ENCODE results near the gene HAUS1. TPM values are rescaled to one million over a fixed set of nuclear protein-coding genes. Genes with fewer than 3 reads are reported as not detected.

The HAUS1 gene, protein sequence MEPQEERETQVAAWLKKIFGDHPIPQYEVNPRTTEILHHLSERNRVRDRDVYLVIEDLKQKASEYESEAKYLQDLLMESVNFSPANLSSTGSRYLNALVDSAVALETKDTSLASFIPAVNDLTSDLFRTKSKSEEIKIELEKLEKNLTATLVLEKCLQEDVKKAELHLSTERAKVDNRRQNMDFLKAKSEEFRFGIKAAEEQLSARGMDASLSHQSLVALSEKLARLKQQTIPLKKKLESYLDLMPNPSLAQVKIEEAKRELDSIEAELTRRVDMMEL
- total RNA-seq, result 59.2 and 110 TPM in 2 replicates

DNA sequence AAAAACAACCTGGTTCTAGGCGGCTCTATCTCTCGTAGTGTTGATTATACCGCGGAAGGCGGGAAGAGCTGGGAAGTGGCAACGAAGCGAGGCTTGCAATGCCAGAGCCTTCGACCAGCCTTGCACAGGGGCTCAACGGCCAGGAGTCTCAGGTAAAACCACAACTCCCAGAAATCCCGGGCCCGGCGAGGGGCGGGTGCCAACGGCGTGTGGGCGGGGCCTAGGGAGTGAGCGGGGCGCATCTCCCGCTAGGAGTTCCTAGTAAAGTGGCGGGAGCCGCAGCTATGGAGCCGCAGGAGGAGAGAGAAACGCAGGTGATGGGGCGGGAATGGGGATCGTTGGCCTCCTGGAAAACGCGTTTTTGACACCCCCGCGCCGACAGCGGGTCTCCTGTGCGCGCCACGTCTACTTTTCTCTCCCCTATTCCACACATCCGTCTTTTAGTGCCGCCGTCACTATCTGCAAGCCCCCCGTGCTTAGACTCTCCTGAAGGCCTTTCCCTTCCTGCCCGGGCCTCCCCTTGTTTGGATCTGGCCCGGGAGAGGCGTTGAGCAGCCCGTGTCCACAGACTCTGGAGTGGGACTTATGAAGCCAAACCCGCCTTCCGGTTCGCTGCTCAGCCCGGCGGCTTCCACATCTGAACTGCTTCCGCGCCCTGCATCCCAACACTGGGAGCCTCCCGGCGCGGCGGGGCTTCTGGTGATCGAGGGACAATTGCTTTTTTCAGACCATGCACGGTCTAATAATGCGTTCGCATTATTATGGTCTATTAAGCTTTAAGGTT, at the start of gene HAUS1:
HAUS1 (plus strand) TSS at position 258 of the 784 bp plus-strand sequence; CDS start at position 285, 27 bp downstream.

DNA sequence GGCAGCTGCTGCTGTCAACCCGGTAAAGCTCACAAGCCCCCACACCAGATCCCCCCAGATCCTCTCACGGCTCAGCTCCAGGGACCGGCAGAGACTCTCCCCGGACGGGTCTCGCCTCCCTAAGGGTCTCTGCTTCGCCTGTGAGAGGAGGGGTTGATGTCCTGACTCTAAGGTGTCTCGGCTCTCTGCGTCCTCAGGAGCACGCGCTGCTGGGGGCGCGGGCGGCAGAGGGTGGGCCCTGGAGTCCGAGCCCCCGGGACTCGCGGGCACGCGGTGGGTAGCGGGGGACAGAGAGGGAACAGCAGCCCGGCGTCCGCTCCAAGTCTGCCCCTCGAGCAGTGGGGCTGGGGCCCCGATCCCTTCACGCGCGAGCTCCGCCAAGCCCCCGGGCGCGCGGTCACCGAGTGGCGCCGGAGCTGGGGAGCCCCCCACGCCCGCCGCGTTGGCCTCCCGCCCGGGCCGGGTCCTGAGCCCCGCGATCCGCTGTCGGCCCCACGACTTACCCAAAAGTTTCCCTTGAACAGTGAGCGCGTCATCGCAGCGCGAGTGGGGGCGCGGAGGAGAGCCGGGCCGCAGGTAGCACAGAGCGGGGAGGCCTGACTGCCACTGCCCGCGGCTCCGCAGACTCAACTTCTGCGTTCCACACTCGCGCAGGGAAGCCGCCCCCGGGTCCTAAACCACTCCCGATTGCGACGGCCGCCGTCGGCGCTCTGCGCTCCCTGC, 32.4 kb upstream of the HAUS1 start, which contains the start of gene PSTPIP2:
PSTPIP2 (minus strand) TSS at position 608 of the 723 bp plus-strand sequence; CDS start at position 536, 72 bp downstream.

DNA sequence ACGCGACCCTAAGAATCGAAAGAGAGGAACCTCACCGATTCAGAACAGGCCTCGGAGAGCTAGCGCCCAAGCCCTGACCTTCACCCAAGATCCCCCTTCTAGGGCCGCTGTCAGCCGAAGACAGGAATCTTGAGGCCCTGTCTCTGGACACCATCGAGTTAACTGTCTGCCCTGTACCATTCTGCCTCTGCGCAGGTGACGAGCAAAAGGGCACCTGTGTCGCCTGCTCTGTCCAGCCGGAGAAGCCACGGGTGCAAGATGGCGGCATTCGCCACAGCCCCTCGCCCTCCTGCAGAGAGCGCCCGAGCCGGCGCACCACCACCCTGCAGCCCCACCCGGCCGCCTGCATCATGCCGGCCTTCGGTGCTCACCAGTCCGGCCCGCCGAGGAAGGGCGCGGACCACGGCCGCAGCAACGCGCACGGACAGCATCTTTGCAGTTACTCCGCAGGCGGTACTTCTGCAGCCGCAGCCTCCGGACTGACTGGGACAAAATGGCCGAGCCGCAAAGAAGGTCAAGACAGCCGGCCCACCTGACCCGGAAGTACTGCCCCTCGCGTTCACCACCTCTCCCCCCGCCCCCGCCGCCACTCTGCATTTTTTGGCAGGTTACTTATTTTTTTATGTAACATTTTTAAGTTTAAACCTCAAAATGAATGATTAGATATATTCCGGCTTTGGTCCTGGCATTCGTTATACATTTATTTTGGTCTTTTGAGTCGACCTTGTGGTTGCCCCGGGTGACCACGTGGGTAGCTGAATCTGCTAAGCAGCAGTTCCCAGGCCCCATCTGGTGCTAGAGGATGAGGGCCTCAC, 6.2 kb upstream of the HAUS1 start, which contains the start of gene ATP5F1A:
ATP5F1A (minus strand) TSS at position 496 of the 815 bp plus-strand sequence; CDS start at position 431, 65 bp downstream.

Other genes starting within 250 kb of the HAUS1 start
- 79.1 and 88.3 TPM in 2 replicates for gene EPG5, start 137.1 kb upstream of the HAUS1 start, total RNA-seq
- gene PSTPIP2, start 32.1 kb upstream of the HAUS1 start, total RNA-seq, result 7.3 and 11.5 TPM in 2 replicates
- gene ATP5F1A, start 6.1 kb upstream of the HAUS1 start, total RNA-seq, result 696 and 1,284 TPM in 2 replicates